A549 (cell line): Measurements from ENCODE around the gene CDK11B.

Experiments used
- CEBPB ChIP-seq, 2 experiments: fragments of >200 bp in 1 of 2; sonication (Bioruptor Twin) in 1 of 2; formaldehyde crosslinking in 1 of 2; IDR thresholded peaks; 2 replicates each; pipeline ENCODE4 v1.6.1; 2012 to 2016
- CHD4 ChIP-seq: fragments of 200-600 bp; sonication (generic); IDR thresholded peaks from 2 replicates; pipeline ENCODE4 v1.6.1; 2016; ENCODE audit warnings: antibody characterized with exemption, mild to moderate bottlenecking, borderline replicate concordance
- FOSL2 ChIP-seq, 2 experiments: fragments of 450-650 bp in 1 of 2; fragments of >200 bp in 1 of 2; sonication (Bioruptor Twin) in 1 of 2; formaldehyde crosslinking; IDR thresholded peaks; 2 replicates each; pipeline versions ENCODE4 v1.5.0 to v1.6.1; 2016 to 2020; ENCODE audit warnings: mild to moderate bottlenecking in 1 of 2, moderate library complexity in 1 of 2
- JUNB ChIP-seq: fragments of >200 bp; sonication (Bioruptor Twin); formaldehyde crosslinking; IDR thresholded peaks from 2 replicates; pipeline ENCODE4 v1.6.1; 2016
- POLR2A ChIP-seq: IDR thresholded peaks from 2 replicates; pipeline ENCODE4 v1.6.1; 2012; ENCODE audit warnings: mild to moderate bottlenecking, low read length
- SMC3 ChIP-seq: fragments of >200 bp; sonication (Bioruptor Twin); formaldehyde crosslinking; IDR thresholded peaks from 3 replicates; pipeline ENCODE4 v1.6.1; 2018; ENCODE audit warnings: inconsistent platforms
- TF ChIP-seq, protein P1 (sequence below): fragments of >200 bp; sonication (Bioruptor Twin); formaldehyde crosslinking; IDR thresholded peaks from 3 replicates; pipeline ENCODE4 v1.5.1; 2016
- TF ChIP-seq, protein P2 (sequence below): fragments of 200-600 bp; sonication (generic); IDR thresholded peaks from 2 replicates; pipeline ENCODE4 v1.6.1; 2016; ENCODE audit warnings: antibody characterized with exemption, mild to moderate bottlenecking, moderate library complexity
- TF ChIP-seq, protein P3 (sequence below): fragments of >200 bp; sonication (Bioruptor Twin); formaldehyde crosslinking; IDR thresholded peaks from 3 replicates; pipeline ENCODE4 v1.6.1; 2016
- TF ChIP-seq, protein P4 (sequence below): IDR thresholded peaks from 2 replicates; pipeline ENCODE4 v1.6.1; 2012; ENCODE audit warnings: low read depth, borderline replicate concordance

DNA sequence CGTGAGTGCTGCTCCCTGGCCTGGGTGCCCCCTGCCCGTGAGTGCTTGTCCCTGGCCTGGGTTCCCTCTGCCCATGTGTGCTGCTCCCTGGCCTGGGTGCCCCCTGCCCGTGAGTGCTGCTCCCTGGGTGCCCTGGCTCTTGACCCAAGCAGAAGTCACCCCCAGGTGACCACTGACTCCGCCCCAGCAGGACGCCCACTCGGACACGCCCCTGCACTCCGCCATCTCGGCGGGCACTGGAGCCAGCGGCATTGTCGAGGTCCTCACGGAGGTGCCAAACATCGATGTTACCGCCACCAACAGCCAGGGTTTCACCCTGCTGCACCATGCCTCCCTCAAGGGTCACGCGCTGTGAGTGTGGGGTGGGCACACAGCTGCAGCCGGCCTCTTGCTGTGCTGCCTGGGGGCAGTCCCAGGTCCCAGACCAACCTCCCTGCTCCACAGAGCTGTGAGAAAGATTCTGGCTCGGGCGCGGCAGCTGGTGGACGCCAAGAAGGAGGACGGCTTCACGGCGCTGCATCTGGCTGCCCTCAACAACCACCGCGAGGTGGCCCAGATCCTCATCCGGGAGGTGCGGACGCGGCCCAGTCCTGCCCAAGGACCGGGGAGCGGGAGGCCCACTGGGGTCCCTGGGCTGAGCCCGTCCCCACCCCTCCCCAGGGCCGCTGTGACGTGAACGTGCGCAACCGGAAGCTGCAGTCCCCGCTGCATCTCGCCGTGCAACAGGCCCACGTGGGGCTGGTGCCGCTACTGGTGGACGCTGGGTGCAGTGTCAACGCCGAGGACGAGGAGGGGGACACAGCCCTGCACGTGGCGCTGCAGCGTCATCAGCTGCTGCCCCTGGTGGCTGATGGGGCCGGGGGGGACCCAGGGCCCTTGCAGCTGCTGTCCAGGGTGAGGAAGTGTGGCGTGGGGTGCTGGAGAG, 30.7 kb downstream of the CDK11B start:
- TF ChIP-seq FOSL2 (IDR thresholded peaks at IDR 0.05) (no peak), FOSL2 (CRISPR knock-in tag; IDR thresholded peaks at IDR 0.05) (no peak), SMC3 (no peak), POLR2A (no peak), JUNB (no peak), CHD4 (no peak), CEBPB (IDR thresholded peaks at IDR 0.05) (no peak)
- TF ChIP-seq, protein P1, sequence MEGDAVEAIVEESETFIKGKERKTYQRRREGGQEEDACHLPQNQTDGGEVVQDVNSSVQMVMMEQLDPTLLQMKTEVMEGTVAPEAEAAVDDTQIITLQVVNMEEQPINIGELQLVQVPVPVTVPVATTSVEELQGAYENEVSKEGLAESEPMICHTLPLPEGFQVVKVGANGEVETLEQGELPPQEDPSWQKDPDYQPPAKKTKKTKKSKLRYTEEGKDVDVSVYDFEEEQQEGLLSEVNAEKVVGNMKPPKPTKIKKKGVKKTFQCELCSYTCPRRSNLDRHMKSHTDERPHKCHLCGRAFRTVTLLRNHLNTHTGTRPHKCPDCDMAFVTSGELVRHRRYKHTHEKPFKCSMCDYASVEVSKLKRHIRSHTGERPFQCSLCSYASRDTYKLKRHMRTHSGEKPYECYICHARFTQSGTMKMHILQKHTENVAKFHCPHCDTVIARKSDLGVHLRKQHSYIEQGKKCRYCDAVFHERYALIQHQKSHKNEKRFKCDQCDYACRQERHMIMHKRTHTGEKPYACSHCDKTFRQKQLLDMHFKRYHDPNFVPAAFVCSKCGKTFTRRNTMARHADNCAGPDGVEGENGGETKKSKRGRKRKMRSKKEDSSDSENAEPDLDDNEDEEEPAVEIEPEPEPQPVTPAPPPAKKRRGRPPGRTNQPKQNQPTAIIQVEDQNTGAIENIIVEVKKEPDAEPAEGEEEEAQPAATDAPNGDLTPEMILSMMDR: no peak
- TF ChIP-seq, protein P2, sequence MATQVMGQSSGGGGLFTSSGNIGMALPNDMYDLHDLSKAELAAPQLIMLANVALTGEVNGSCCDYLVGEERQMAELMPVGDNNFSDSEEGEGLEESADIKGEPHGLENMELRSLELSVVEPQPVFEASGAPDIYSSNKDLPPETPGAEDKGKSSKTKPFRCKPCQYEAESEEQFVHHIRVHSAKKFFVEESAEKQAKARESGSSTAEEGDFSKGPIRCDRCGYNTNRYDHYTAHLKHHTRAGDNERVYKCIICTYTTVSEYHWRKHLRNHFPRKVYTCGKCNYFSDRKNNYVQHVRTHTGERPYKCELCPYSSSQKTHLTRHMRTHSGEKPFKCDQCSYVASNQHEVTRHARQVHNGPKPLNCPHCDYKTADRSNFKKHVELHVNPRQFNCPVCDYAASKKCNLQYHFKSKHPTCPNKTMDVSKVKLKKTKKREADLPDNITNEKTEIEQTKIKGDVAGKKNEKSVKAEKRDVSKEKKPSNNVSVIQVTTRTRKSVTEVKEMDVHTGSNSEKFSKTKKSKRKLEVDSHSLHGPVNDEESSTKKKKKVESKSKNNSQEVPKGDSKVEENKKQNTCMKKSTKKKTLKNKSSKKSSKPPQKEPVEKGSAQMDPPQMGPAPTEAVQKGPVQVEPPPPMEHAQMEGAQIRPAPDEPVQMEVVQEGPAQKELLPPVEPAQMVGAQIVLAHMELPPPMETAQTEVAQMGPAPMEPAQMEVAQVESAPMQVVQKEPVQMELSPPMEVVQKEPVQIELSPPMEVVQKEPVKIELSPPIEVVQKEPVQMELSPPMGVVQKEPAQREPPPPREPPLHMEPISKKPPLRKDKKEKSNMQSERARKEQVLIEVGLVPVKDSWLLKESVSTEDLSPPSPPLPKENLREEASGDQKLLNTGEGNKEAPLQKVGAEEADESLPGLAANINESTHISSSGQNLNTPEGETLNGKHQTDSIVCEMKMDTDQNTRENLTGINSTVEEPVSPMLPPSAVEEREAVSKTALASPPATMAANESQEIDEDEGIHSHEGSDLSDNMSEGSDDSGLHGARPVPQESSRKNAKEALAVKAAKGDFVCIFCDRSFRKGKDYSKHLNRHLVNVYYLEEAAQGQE: no peak
- TF ChIP-seq, protein P3, sequence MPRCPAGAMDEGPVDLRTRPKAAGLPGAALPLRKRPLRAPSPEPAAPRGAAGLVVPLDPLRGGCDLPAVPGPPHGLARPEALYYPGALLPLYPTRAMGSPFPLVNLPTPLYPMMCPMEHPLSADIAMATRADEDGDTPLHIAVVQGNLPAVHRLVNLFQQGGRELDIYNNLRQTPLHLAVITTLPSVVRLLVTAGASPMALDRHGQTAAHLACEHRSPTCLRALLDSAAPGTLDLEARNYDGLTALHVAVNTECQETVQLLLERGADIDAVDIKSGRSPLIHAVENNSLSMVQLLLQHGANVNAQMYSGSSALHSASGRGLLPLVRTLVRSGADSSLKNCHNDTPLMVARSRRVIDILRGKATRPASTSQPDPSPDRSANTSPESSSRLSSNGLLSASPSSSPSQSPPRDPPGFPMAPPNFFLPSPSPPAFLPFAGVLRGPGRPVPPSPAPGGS: no peak
- TF ChIP-seq, protein P4, sequence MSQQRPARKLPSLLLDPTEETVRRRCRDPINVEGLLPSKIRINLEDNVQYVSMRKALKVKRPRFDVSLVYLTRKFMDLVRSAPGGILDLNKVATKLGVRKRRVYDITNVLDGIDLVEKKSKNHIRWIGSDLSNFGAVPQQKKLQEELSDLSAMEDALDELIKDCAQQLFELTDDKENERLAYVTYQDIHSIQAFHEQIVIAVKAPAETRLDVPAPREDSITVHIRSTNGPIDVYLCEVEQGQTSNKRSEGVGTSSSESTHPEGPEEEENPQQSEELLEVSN: no peak
